Keratinocyte (primary cell): Measurements from ENCODE around the gene ALKBH5. TPM values are rescaled to one million over a fixed set of nuclear protein-coding genes. Genes with fewer than 3 reads are reported as not detected.

ENCODE experiments used
- DNase-seq: peaks from one replicate; pipeline ENCODE4 v3.0.0-alpha.2; 2011; ENCODE audit warnings: low read depth, missing footprints, low spot score
- FAIRE-seq: peaks from 2 replicates; lab custom pipeline; 2011; peaks lifted over from hg19 to GRCh38; lab: Jason Lieb, UNC
- H2AFZ ChIP-seq: 2 replicates; pipeline ENCODE4 v1.6.0; 2012; ENCODE audit warnings: low read length, control low read depth, inconsistent platforms; ENCODE audit not compliant: control insufficient read depth
- H3K27ac ChIP-seq: 2 replicates; pipeline ENCODE4 v1.5.1; 2011; ENCODE audit warnings: low read length; ENCODE audit not compliant: control insufficient read depth, insufficient read depth
- H3K27me3 ChIP-seq: 3 replicates; pipeline ENCODE4 v1.6.0; 2011; ENCODE audit warnings: low read length; ENCODE audit not compliant: control insufficient read depth, insufficient read depth; ENCODE audit errors: extremely low read depth
- H3K36me3 ChIP-seq, 2 experiments: 2 replicates in 1 of 2; 3 replicates in 1 of 2; pipeline ENCODE4 v1.5.1; 2011; ENCODE audit warnings: low read length in 2 of 2, mild to moderate bottlenecking in 1 of 2; ENCODE audit not compliant: control insufficient read depth in 2 of 2, insufficient read depth in 2 of 2; ENCODE audit errors: extremely low read depth in 1 of 2
- H3K4me1 ChIP-seq: 3 replicates; pipeline ENCODE4 v1.5.1; 2011; ENCODE audit warnings: low read length; ENCODE audit not compliant: control insufficient read depth, insufficient read depth; ENCODE audit errors: extremely low read depth
- H3K4me2 ChIP-seq: 3 replicates; pipeline ENCODE4 v1.6.0; 2011; ENCODE audit warnings: low read depth, low read length; ENCODE audit not compliant: control insufficient read depth, insufficient read depth; ENCODE audit errors: extremely low read depth
- H3K4me3 ChIP-seq, 3 experiments: fragments of 200-600 bp in 1 of 3; sonication (generic) in 1 of 3; 2 replicates in 2 of 3; 3 replicates in 1 of 3; pipeline ENCODE4 v1.5.1; 2011 to 2016; ENCODE audit warnings: low read length in 3 of 3, mild to moderate bottlenecking in 3 of 3, control low read depth in 2 of 3, inconsistent platforms in 1 of 3, low read depth in 1 of 3, mixed read lengths in 1 of 3, mixed run types in 1 of 3, moderate library complexity in 1 of 3; ENCODE audit not compliant: control insufficient read depth in 2 of 3, insufficient read depth in 2 of 3; ENCODE audit errors: extremely low read depth in 1 of 3
- H3K79me2 ChIP-seq: 2 replicates; pipeline ENCODE4 v1.6.0; 2012; ENCODE audit warnings: low read length; ENCODE audit not compliant: control insufficient read depth, insufficient read depth
- H3K9ac ChIP-seq: 3 replicates; pipeline ENCODE4 v1.6.0; 2011; ENCODE audit warnings: low read length; ENCODE audit not compliant: control insufficient read depth, insufficient read depth; ENCODE audit errors: extremely low read depth
- H3K9me1 ChIP-seq: 3 replicates; pipeline ENCODE4 v1.6.0; 2011; ENCODE audit warnings: low read length; ENCODE audit not compliant: control insufficient read depth, insufficient read depth; ENCODE audit errors: extremely low read depth
- H3K9me3 ChIP-seq: 2 replicates; pipeline ENCODE4 v1.5.1; 2012; ENCODE audit warnings: low read depth, low read length; ENCODE audit not compliant: control insufficient read depth
- H4K20me1 ChIP-seq: 3 replicates; pipeline ENCODE4 v1.6.0; 2011; ENCODE audit warnings: low read length; ENCODE audit not compliant: control insufficient read depth, insufficient read depth; ENCODE audit errors: extremely low read depth
- EZH2 ChIP-seq: IDR thresholded peaks from one replicate; pipeline ENCODE4 v1.6.1; 2012; ENCODE audit warnings: inconsistent platforms, mild to moderate bottlenecking, low read length, moderate library complexity
- dilution Hi-C: fragments of 300-500 bp; cut with MboI; formaldehyde crosslinking; loops from one replicate; pipeline ENCODE4 v1.7.0; 2020; ENCODE audit warnings: low sequenced_read_pairs; ENCODE audit not compliant: extremely low pct_ligation_motif_present
- polyA plus RNA-seq, 5 experiments: library from polyadenylated mRNA; depleted of rRNA in 3 of 5; stranded (reverse) in 3 of 5; stranded (forward) in 1 of 5; unstranded in 1 of 5; fragments of >200 nt; gene quantifications; 1 replicate in 1 of 5; 2 replicates in 3 of 5; 3 replicates in 1 of 5; pipeline versions ENCODE4 v1.2.1 to v1.2.3, GENCODE V29; 2011 to 2012; ENCODE audit warnings: missing spikeins in 2 of 5, low read depth in 1 of 5, low replicate concordance in 1 of 5
- TF ChIP-seq, protein P1 (sequence below), 3 experiments: IDR thresholded peaks in 1 of 3; conservative IDR thresholded peaks in 1 of 3; optimal IDR thresholded peaks in 1 of 3; 2 replicates in 2 of 3; 3 replicates in 1 of 3; pipeline versions ENCODE3 to v1.5.1; 2011; ENCODE audit warnings: low read length in 3 of 3, mild to moderate bottlenecking in 3 of 3, moderate library complexity in 2 of 3, control low read depth in 1 of 3, inconsistent platforms in 1 of 3; ENCODE audit not compliant: insufficient read depth in 2 of 3; ENCODE audit errors: extremely low read depth in 1 of 3

ALKBH5 gene
- polyA plus RNA-seq, 1 donor (not counting 4 experiments of a cell fraction or from before 2014, with no cell fraction given) = 50.2 TPM

GRCh38 chr17:18225121-18225641 lies 41.6 kb downstream of the ALKBH5 start, which contains the start of gene LLGL1:
Gene LLGL1 (plus strand): TSS chr17:18225635. CDS start chr17:18225683, 48 bp downstream.
- Histone ChIP-seq H3K4me2 (peak within 1 kb of the TSS; percentile 85), H3K27ac (peak within 1 kb of the TSS; percentile 42), H3K79me2 (peaks cover 35% of the 10 kb centered on the region), H3K27me3 (no peaks in the 10 kb centered on the region), H3K36me3 (no peaks in the 10 kb centered on the region), H3K9me3 (no peaks in the 10 kb centered on the region), H4K20me1 (no peaks in the 10 kb centered on the region), H3K4me1 (peaks cover 8% of the 10 kb centered on the region), H2AFZ (peak within 1 kb of the TSS; percentile 91), H3K9ac (peak within 1 kb of the TSS; percentile 79), H3K9me1 (peaks cover 2% of the 10 kb centered on the region), H3K4me3 (peak within 1 kb of the TSS; percentile 55 to 92 (median 82))
- no peak for TF ChIP-seq EZH2
- TF ChIP-seq, protein P1, sequence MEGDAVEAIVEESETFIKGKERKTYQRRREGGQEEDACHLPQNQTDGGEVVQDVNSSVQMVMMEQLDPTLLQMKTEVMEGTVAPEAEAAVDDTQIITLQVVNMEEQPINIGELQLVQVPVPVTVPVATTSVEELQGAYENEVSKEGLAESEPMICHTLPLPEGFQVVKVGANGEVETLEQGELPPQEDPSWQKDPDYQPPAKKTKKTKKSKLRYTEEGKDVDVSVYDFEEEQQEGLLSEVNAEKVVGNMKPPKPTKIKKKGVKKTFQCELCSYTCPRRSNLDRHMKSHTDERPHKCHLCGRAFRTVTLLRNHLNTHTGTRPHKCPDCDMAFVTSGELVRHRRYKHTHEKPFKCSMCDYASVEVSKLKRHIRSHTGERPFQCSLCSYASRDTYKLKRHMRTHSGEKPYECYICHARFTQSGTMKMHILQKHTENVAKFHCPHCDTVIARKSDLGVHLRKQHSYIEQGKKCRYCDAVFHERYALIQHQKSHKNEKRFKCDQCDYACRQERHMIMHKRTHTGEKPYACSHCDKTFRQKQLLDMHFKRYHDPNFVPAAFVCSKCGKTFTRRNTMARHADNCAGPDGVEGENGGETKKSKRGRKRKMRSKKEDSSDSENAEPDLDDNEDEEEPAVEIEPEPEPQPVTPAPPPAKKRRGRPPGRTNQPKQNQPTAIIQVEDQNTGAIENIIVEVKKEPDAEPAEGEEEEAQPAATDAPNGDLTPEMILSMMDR (optimal IDR thresholded peaks at IDR 0.05 in 1 of 3, IDR thresholded peaks at IDR 0.05 in 1 of 3, conservative IDR thresholded peaks at IDR 0.05 in 1 of 3; ENCODE audit: extremely low read depth in 1 of 3, insufficient read depth in 2 of 3, low read length in 3 of 3) = no peak
- DNase-seq (no peak), FAIRE-seq (no peak)
- dilution Hi-C loops = no loop called here

DNA sequence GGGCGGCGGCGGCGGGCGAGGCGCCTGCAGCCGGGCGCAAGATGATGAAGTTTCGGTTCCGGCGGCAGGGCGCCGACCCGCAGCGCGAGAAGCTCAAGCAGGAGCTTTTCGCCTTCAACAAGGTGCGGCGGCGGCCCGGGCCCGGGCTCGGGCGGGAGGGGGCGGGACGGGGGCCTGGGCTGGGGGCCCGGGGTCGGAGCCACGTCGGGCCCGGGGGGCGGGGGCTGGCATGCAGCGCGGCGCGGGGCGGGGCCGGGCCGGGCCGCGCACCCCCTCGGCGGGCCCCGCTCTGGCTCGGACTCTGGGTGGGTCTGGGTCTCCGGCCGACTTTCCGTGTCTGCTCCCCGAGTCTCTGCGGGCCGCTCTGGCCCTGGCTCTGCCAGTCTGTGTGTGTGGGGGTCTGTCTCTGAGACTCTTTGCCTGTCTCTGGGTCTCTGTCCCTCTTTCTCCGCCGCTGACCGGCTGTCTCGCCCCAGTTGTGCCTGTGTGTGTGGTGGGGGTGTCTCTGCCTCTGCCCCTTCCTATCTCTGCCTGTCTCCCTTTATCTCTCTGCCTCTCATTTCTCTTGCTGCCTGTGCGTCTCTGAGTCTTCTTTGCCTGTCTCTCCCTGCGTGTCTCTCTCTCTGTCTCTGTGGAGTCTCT lies 42.1 kb downstream of the ALKBH5 start:
- H3K9me1 ChIP-seq = peaks cover 2% of the 10 kb centered on the region
- no peak for TF ChIP-seq EZH2
- TF ChIP-seq, protein P1 (optimal IDR thresholded peaks at IDR 0.05 in 1 of 3, IDR thresholded peaks at IDR 0.05 in 1 of 3, conservative IDR thresholded peaks at IDR 0.05 in 1 of 3; ENCODE audit: extremely low read depth in 1 of 3, insufficient read depth in 2 of 3, low read length in 3 of 3) = no peak
- peaks cover 37% of the 10 kb centered on the region for H3K79me2 ChIP-seq
- H3K4me3 ChIP-seq = peak overlapping the region; percentile 55 to 92 (median 82)
- H3K4me2 ChIP-seq = peak overlapping the region; percentile 85
- no peaks in the 10 kb centered on the region for H4K20me1 ChIP-seq
- dilution Hi-C loops = no loop called here
- no peaks in the 10 kb centered on the region for H3K9me3 ChIP-seq
- H3K4me1 ChIP-seq = peaks cover 8% of the 10 kb centered on the region
- peak overlapping the region; percentile 42 for H3K27ac ChIP-seq
- H3K9ac ChIP-seq = peak overlapping the region; percentile 79
- H3K36me3 ChIP-seq = no peaks in the 10 kb centered on the region
- H3K27me3 ChIP-seq = no peaks in the 10 kb centered on the region
- peak overlapping the region; percentile 77 for H2AFZ ChIP-seq
- no peak for FAIRE-seq
- no peak for DNase-seq
